ENCODE data around the gene PPM1E.

Gene PPM1E

DNA sequence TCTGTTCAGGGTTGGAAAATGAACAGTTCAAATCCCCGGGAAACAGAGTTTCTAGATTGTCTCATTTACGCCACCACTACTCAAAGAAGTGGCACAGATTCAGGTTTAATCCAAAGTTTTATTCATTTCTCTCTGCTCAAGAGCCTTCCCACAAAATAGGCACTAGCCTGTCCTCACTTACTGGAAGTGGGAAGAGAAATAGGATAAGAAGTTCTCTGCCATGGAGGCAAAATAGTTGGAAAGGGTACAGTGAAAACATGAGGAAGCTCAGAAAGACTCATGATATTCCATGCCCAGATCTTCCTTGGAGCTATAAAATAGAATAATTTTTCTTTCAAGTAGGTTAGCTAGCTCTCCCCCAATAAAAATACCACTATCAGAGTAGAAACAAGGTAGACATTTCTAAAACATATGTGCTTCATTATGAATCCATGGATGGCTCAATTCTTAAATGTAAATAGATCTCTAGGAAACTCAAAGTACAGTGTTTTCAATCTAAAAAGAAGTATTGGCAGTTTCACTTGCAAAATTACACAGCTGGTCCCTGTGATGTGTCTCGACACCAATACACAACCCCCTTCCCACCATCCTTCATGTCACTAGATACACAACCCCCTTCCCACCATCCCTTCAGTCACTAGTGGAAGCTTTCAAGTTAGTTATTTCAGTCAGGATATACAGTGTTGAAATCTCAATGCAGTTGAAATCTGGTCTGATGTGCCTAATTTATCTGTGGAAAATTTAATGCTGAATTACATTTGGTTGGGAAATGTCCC is 225.2 kb downstream of the PPM1E start:
- H3K27ac ChIP-seq (ENCODE audit: low read length): no peak overlapping the region
- no peaks in the 10 kb centered on the region for H3K27me3 ChIP-seq (ENCODE audit: low read depth, low read length)
- H3K9me3 ChIP-seq (ENCODE audit: control insufficient read depth in 1 of 2, low read length in 2 of 2): no peaks in the 10 kb centered on the region
- no peaks in the 10 kb centered on the region for H3K36me3 ChIP-seq (ENCODE audit: control insufficient read depth in 1 of 2, insufficient read depth in 2 of 2, low read length in 2 of 2)
- no peak overlapping the region for H3K4me3 ChIP-seq (ENCODE audit: low read depth in 1 of 2, low read length in 2 of 2)
- H3K4me1 ChIP-seq (ENCODE audit: control insufficient read depth in 1 of 2, insufficient read depth in 2 of 2, low read length in 2 of 2): no peaks in the 10 kb centered on the region

DNA sequence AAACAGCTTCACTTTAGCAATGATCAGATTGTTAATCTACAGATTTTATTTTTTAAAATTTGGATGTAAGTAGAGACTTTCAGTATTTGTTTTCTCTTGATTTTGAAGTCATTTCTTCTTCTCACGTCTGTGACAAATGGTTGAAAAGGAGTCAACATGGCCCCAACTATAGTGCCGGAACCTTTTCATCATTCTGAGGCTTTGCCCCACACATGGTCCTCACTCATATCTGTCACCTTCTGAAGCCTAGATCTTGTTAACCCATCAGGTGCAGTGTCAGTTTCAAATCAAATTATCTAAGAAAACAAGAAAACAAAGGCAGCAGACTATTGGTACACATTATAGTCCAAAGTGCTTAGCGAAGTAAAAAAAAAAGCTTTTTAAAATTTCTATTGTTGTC is 227.0 kb downstream of the PPM1E start:
- H3K4me3 ChIP-seq (ENCODE audit: low read depth in 1 of 2, low read length in 2 of 2): no peak overlapping the region
- no peaks in the 10 kb centered on the region for H3K9me3 ChIP-seq (ENCODE audit: control insufficient read depth in 1 of 2, low read length in 2 of 2)
- H3K27me3 ChIP-seq (ENCODE audit: low read depth, low read length): no peaks in the 10 kb centered on the region
- H3K36me3 ChIP-seq (ENCODE audit: control insufficient read depth in 1 of 2, insufficient read depth in 2 of 2, low read length in 2 of 2): no peaks in the 10 kb centered on the region
- no peaks in the 10 kb centered on the region for H3K4me1 ChIP-seq (ENCODE audit: control insufficient read depth in 1 of 2, insufficient read depth in 2 of 2, low read length in 2 of 2)
- no peak overlapping the region for H3K27ac ChIP-seq (ENCODE audit: low read length)

DNA sequence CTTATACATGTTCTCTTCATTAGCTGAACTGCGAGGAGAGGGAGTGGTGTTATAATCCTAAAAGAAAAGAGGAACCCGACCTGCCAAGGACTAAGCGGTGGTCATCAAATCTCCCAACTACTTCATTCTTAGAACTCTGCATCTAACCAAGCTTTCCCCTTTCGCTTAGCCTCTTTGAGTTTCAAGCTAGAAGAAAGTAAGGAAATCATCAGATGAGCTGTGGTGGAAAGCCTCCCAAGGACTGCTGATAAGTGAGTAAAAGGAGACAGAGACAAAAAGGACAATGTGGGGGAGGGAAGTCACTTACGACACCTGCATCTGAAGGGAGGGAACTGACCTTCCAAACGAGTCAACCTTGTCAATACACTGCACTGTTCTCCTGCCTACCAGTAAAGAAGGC is 229.7 kb downstream of the PPM1E start:
- Histone ChIP-seq H3K4me3 (ENCODE audit: low read depth in 1 of 2, low read length in 2 of 2) (no peak overlapping the region), H3K36me3 (ENCODE audit: control insufficient read depth in 1 of 2, insufficient read depth in 2 of 2, low read length in 2 of 2) (no peaks in the 10 kb centered on the region), H3K4me1 (ENCODE audit: control insufficient read depth in 1 of 2, insufficient read depth in 2 of 2, low read length in 2 of 2) (no peaks in the 10 kb centered on the region), H3K9me3 (ENCODE audit: control insufficient read depth in 1 of 2, low read length in 2 of 2) (no peaks in the 10 kb centered on the region), H3K27me3 (ENCODE audit: low read depth, low read length) (no peaks in the 10 kb centered on the region), H3K27ac (ENCODE audit: low read length) (no peak overlapping the region)

GRCh38 chr17:58985971-58986370 is 230.3 kb downstream of the PPM1E start:
- no peaks in the 10 kb centered on the region for H3K9me3 ChIP-seq (ENCODE audit: control insufficient read depth in 1 of 2, low read length in 2 of 2)
- no peak overlapping the region for H3K27ac ChIP-seq (ENCODE audit: low read length)
- H3K36me3 ChIP-seq (ENCODE audit: control insufficient read depth in 1 of 2, insufficient read depth in 2 of 2, low read length in 2 of 2): no peaks in the 10 kb centered on the region
- H3K4me3 ChIP-seq (ENCODE audit: low read depth in 1 of 2, low read length in 2 of 2): no peak overlapping the region
- no peaks in the 10 kb centered on the region for H3K27me3 ChIP-seq (ENCODE audit: low read depth, low read length)
- H3K4me1 ChIP-seq (ENCODE audit: control insufficient read depth in 1 of 2, insufficient read depth in 2 of 2, low read length in 2 of 2): no peaks in the 10 kb centered on the region

- no peaks in the 10 kb centered on the region for H3K36me3 ChIP-seq (ENCODE audit: control insufficient read depth in 1 of 2, insufficient read depth in 2 of 2, low read length in 2 of 2)
- H3K27ac ChIP-seq (ENCODE audit: low read length): no peak overlapping the region
- no peak overlapping the region for H3K4me3 ChIP-seq (ENCODE audit: low read depth in 1 of 2, low read length in 2 of 2)
- no peaks in the 10 kb centered on the region for H3K4me1 ChIP-seq (ENCODE audit: control insufficient read depth in 1 of 2, insufficient read depth in 2 of 2, low read length in 2 of 2)
- no peaks in the 10 kb centered on the region for H3K9me3 ChIP-seq (ENCODE audit: control insufficient read depth in 1 of 2, low read length in 2 of 2)
- H3K27me3 ChIP-seq (ENCODE audit: low read depth, low read length): no peaks in the 10 kb centered on the region
These were observed 234.0 kb downstream of the PPM1E start for GRCh38 chr17:58989629-58990028.

- no peaks in the 10 kb centered on the region for H3K27me3 ChIP-seq (ENCODE audit: low read depth, low read length)
- H3K4me1 ChIP-seq (ENCODE audit: control insufficient read depth in 1 of 2, insufficient read depth in 2 of 2, low read length in 2 of 2): peaks cover 0 to 3% of the 10 kb centered on the region in 2 donors
- no peaks in the 10 kb centered on the region for H3K36me3 ChIP-seq (ENCODE audit: control insufficient read depth in 1 of 2, insufficient read depth in 2 of 2, low read length in 2 of 2)
- H3K4me3 ChIP-seq (ENCODE audit: low read depth in 1 of 2, low read length in 2 of 2): no peak overlapping the region
- H3K27ac ChIP-seq (ENCODE audit: low read length): no peak overlapping the region
- no peaks in the 10 kb centered on the region for H3K9me3 ChIP-seq (ENCODE audit: control insufficient read depth in 1 of 2, low read length in 2 of 2)
These were observed 236.2 kb downstream of the PPM1E start for GRCh38 chr17:58991718-58992331.

DNA sequence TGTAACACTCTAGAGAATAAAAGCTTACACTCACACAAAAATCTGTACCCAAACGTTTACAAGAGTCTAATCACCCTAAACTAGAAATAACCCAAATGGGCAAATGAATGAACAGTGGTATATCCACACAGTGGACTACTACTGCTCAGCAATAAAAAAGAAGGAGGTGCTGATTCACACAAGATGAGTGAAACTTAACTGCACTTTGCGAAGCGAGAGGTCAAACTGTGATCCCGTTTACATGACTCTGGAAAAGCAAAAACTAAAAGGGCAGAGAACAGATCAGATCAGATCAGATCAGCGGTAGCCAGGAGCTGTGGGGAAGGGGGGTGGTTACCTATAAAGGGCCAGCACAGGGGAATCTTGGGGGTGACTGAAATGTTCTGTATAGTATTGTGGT is 237.7 kb downstream of the PPM1E start:
- Histone ChIP-seq H3K9me3 (ENCODE audit: control insufficient read depth in 1 of 2, low read length in 2 of 2) (no peaks in the 10 kb centered on the region), H3K36me3 (ENCODE audit: control insufficient read depth in 1 of 2, insufficient read depth in 2 of 2, low read length in 2 of 2) (peaks cover 0 to 2% of the 10 kb centered on the region in 2 donors), H3K27me3 (ENCODE audit: low read depth, low read length) (no peaks in the 10 kb centered on the region), H3K4me3 (ENCODE audit: low read depth in 1 of 2, low read length in 2 of 2) (no peak overlapping the region), H3K4me1 (ENCODE audit: control insufficient read depth in 1 of 2, insufficient read depth in 2 of 2, low read length in 2 of 2) (peaks cover 0 to 3% of the 10 kb centered on the region in 2 donors), H3K27ac (ENCODE audit: low read length) (no peak overlapping the region)

GRCh38 chr17:58995247-58995940 is 239.7 kb downstream of the PPM1E start:
- H3K9me3 ChIP-seq (ENCODE audit: control insufficient read depth in 1 of 2, low read length in 2 of 2): no peaks in the 10 kb centered on the region
- peaks cover 0 to 10% of the 10 kb centered on the region in 2 donors for H3K36me3 ChIP-seq (ENCODE audit: control insufficient read depth in 1 of 2, insufficient read depth in 2 of 2, low read length in 2 of 2)
- H3K4me3 ChIP-seq (ENCODE audit: low read depth in 1 of 2, low read length in 2 of 2): no peak overlapping the region
- no peak overlapping the region for H3K27ac ChIP-seq (ENCODE audit: low read length)
- H3K4me1 ChIP-seq (ENCODE audit: control insufficient read depth in 1 of 2, insufficient read depth in 2 of 2, low read length in 2 of 2): peaks cover 0 to 3% of the 10 kb centered on the region in 2 donors
- no peaks in the 10 kb centered on the region for H3K27me3 ChIP-seq (ENCODE audit: low read depth, low read length)

DNA sequence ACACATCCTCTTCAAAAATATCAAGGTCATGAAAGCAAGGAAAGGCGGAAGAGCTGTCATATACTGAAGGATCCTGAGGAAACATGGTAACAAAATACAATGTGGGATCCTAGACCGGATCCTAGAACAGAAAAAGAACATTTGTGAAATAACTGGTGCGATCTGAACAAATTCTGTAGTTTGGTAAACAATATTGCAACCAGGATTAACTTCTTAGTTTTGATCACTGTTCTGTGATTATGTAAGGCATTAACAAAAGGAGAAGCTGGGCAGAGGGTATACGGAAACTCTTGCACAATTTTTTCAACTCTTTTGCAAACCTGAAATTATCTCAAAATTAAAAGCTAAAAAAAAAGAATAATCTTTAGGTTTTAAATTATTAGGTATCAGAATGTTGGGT is 241.3 kb downstream of the PPM1E start:
- H3K27ac ChIP-seq (ENCODE audit: low read length): no peak overlapping the region
- H3K36me3 ChIP-seq (ENCODE audit: control insufficient read depth in 1 of 2, insufficient read depth in 2 of 2, low read length in 2 of 2): peaks cover 0 to 10% of the 10 kb centered on the region in 2 donors
- no peaks in the 10 kb centered on the region for H3K27me3 ChIP-seq (ENCODE audit: low read depth, low read length)
- H3K9me3 ChIP-seq (ENCODE audit: control insufficient read depth in 1 of 2, low read length in 2 of 2): no peaks in the 10 kb centered on the region
- H3K4me1 ChIP-seq (ENCODE audit: control insufficient read depth in 1 of 2, insufficient read depth in 2 of 2, low read length in 2 of 2): peaks cover 0 to 3% of the 10 kb centered on the region in 2 donors
- no peak overlapping the region for H3K4me3 ChIP-seq (ENCODE audit: low read depth in 1 of 2, low read length in 2 of 2)

GRCh38 chr17:58997756-58998553 is 242.3 kb downstream of the PPM1E start:
- Histone ChIP-seq H3K27ac (ENCODE audit: low read length) (no peak overlapping the region), H3K9me3 (ENCODE audit: control insufficient read depth in 1 of 2, low read length in 2 of 2) (no peaks in the 10 kb centered on the region), H3K36me3 (ENCODE audit: control insufficient read depth in 1 of 2, insufficient read depth in 2 of 2, low read length in 2 of 2) (peaks cover 0 to 10% of the 10 kb centered on the region in 2 donors), H3K27me3 (ENCODE audit: low read depth, low read length) (no peaks in the 10 kb centered on the region), H3K4me1 (ENCODE audit: control insufficient read depth in 1 of 2, insufficient read depth in 2 of 2, low read length in 2 of 2) (peaks cover 0 to 3% of the 10 kb centered on the region in 2 donors), H3K4me3 (ENCODE audit: low read depth in 1 of 2, low read length in 2 of 2) (no peak overlapping the region)

GRCh38 chr17:58998871-58999270 is 243.2 kb downstream of the PPM1E start:
- Histone ChIP-seq H3K4me3 (ENCODE audit: low read depth in 1 of 2, low read length in 2 of 2) (no peak overlapping the region), H3K36me3 (ENCODE audit: control insufficient read depth in 1 of 2, insufficient read depth in 2 of 2, low read length in 2 of 2) (peaks cover 0 to 10% of the 10 kb centered on the region in 2 donors), H3K27me3 (ENCODE audit: low read depth, low read length) (no peaks in the 10 kb centered on the region), H3K27ac (ENCODE audit: low read length) (no peak overlapping the region), H3K4me1 (ENCODE audit: control insufficient read depth in 1 of 2, insufficient read depth in 2 of 2, low read length in 2 of 2) (peaks cover 0 to 3% of the 10 kb centered on the region in 2 donors), H3K9me3 (ENCODE audit: control insufficient read depth in 1 of 2, low read length in 2 of 2) (no peaks in the 10 kb centered on the region)
